OCI-LY3 (cell line): Measurements from ENCODE around the gene NDUFB2.
"Not testable (repeated sequence)": the region's sequence is repeated elsewhere in the genome, so short reads cannot be mapped to it uniquely, and the experiment has no call there.

Experiments
- H2AFZ ChIP-seq: fragments of 200-600, 300-600 bp; shearing (Covaris generic); 2 replicates; pipeline ENCODE4 v1.6.0; 2014; ENCODE audit warnings: antibody characterized with exemption, low read depth, low read length
- H3K27ac ChIP-seq: fragments of 200-600, 300-600 bp; sonication (generic); 2 replicates; pipeline ENCODE4 v1.5.1; 2014; ENCODE audit warnings: mild to moderate bottlenecking, low read length, moderate library complexity, mixed read lengths
- H3K27me3 ChIP-seq: fragments of 200-600, 300-600 bp; sonication (generic); 2 replicates; pipeline ENCODE4 v1.6.1; 2014; ENCODE audit warnings: low read depth, low read length, mixed read lengths
- H3K36me3 ChIP-seq: fragments of 200-600, 300-600 bp; sonication (generic); replicated peaks from 2 replicates; pipeline ENCODE3; 2014; ENCODE audit warnings: low read depth, low read length, mixed read lengths
- H3K4me1 ChIP-seq: fragments of 300-600, 200-600 bp; sonication (generic); 2 replicates; pipeline ENCODE4 v1.6.1; 2014; ENCODE audit warnings: low read length, mixed read lengths
- H3K4me2 ChIP-seq: fragments of 200-600, 300-600 bp; sonication (generic); 2 replicates; pipeline ENCODE4 v1.6.1; 2014; ENCODE audit warnings: low read length, mixed read lengths
- H3K4me3 ChIP-seq: fragments of 300-600, 200-600 bp; sonication (generic); 2 replicates; pipeline ENCODE4 v1.5.1; 2014; ENCODE audit warnings: antibody characterized with exemption, mild to moderate bottlenecking, low read length, moderate library complexity
- H3K79me2 ChIP-seq: fragments of 300-600, 200-600 bp; shearing (Covaris generic); 2 replicates; pipeline ENCODE4 v1.6.1; 2014; ENCODE audit warnings: mild to moderate bottlenecking, low read length, mixed read lengths
- H3K9ac ChIP-seq: fragments of 300-600, 200-600 bp; shearing (Covaris generic); 2 replicates; pipeline ENCODE4 v1.6.0; 2014; ENCODE audit warnings: mild to moderate bottlenecking, low read length, moderate library complexity
- H3K9me3 ChIP-seq: fragments of 200-600, 300-600 bp; shearing (Covaris generic); 2 replicates; pipeline ENCODE4 v1.6.1; 2014; ENCODE audit warnings: low read length, mixed read lengths; ENCODE audit not compliant: insufficient read depth
- H4K20me1 ChIP-seq: fragments of 200-600, 300-600 bp; sonication (generic); 2 replicates; pipeline ENCODE4 v1.6.1; 2016; ENCODE audit warnings: low read length, mixed read lengths; ENCODE audit not compliant: insufficient read depth
- EZH2phosphoT487 ChIP-seq: fragments of 200-600 bp; shearing (Covaris generic); IDR thresholded peaks from 2 replicates; pipeline ENCODE4 v1.6.1; 2018; ENCODE audit warnings: antibody characterized with exemption, mixed run types, low read depth
- TF ChIP-seq, protein P1 (sequence below): fragments of 200-600, 300-600 bp; sonication (generic); IDR thresholded peaks from 2 replicates; pipeline ENCODE4 v1.5.1; 2014; ENCODE audit warnings: antibody characterized with exemption, low read length, low read depth

NDUFB2 gene

DNA sequence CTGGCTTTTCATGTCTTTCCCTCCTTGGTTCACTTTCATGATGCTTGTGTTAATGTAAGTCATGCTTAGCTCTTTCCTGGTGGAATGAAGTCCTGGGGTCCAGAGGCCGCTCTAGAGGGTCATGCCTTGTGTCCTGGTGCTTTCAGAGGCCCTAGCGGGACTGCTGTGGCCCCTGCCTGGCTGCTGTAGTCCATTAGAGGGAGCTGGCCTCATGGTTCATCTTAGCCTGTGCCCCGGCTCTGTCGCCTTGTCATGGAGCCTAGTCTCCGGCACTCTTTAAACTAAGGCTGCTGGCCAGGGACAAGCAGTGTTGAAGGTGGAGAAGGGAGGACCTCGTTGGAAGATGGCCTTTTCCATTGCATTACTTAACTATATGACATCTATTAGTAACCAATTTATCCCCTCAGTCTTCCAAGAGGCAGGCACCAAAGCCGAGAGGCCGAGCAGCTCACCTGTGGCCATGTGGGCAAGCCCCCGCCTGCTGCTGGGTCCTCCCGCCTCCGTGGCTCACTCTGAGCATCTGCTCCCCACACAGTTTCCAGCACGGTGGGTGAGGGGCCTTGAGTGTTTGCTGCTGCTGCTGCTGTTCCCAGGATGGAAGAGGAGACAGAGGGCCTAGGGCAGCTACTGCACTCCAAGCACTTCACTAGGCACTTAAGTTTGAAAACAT is 5.0 kb upstream of the NDUFB2 start:
- Histone ChIP-seq H3K9me3 (no peaks in the 10 kb centered on the region), H3K36me3 (peaks cover 2% of the 10 kb centered on the region), H2AFZ (no peak overlapping the region), H3K9ac (no peak overlapping the region), H3K4me3 (no peak overlapping the region), H3K79me2 (no peaks in the 10 kb centered on the region), H3K27ac (no peak overlapping the region), H4K20me1 (no peaks in the 10 kb centered on the region), H3K27me3 (no peaks in the 10 kb centered on the region), H3K4me1 (peaks cover 4% of the 10 kb centered on the region; the same call in 1 of the 2 replicates), H3K4me2 (no peak overlapping the region)
- no peak for TF ChIP-seq EZH2phosphoT487
- TF ChIP-seq, protein P1, sequence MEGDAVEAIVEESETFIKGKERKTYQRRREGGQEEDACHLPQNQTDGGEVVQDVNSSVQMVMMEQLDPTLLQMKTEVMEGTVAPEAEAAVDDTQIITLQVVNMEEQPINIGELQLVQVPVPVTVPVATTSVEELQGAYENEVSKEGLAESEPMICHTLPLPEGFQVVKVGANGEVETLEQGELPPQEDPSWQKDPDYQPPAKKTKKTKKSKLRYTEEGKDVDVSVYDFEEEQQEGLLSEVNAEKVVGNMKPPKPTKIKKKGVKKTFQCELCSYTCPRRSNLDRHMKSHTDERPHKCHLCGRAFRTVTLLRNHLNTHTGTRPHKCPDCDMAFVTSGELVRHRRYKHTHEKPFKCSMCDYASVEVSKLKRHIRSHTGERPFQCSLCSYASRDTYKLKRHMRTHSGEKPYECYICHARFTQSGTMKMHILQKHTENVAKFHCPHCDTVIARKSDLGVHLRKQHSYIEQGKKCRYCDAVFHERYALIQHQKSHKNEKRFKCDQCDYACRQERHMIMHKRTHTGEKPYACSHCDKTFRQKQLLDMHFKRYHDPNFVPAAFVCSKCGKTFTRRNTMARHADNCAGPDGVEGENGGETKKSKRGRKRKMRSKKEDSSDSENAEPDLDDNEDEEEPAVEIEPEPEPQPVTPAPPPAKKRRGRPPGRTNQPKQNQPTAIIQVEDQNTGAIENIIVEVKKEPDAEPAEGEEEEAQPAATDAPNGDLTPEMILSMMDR: no peak

DNA sequence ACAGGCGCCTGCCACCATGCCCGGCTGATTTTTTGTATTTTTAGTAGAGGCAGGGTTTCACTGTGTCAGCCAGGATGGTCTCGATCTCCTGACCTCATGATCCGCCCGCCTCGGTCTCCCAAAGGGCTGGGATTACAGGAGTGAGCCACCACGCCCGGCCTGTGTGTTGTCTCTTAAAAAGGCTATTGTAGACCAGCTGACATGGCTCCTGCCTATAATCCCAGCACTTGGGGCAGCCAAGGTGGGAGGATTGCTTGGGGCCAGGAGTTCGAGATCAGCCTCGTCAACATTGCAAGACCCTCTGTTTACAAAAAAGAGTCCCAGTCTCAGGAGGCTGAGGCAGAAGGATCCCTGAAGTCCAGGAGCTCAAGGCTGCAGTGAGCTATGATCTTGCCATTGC is 2.7 kb upstream of the NDUFB2 start:
- Histone ChIP-seq H3K79me2 (peaks cover 20% of the 10 kb centered on the region), H3K4me1 (peaks cover 12% of the 10 kb centered on the region)
- not testable (repeated sequence) for H3K4me2 ChIP-seq, H3K9me3 ChIP-seq, H3K9ac ChIP-seq, H4K20me1 ChIP-seq, H3K27ac ChIP-seq, H3K4me3 ChIP-seq, H2AFZ ChIP-seq, H3K27me3 ChIP-seq, H3K36me3 ChIP-seq

DNA sequence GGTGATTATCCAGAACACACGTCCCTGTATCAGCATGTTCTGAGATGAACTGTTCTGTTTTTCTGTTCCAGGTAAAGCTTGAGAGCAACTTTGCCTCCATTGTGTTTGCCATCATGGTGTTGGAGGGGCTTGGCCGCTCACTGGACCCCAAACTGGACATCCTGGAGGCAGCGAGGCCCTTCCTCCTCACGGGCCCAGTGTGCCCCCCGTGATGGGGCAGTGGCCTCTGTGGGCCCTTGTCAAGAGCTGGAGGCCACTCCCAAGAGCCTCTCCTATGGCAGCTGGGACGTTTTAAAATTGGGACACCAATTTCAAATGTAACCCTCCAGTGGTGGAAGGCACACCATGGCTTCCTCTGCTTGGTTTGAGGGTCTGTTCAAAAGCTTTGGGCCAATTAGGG is 1.9 kb upstream of the NDUFB2 start:
- no peak overlapping the region for H3K27ac ChIP-seq
- no peak overlapping the region for H3K4me3 ChIP-seq
- H3K9me3 ChIP-seq: no peaks in the 10 kb centered on the region
- no peak overlapping the region for H2AFZ ChIP-seq
- H3K4me1 ChIP-seq: peaks cover 12% of the 10 kb centered on the region
- no peak overlapping the region for H3K4me2 ChIP-seq
- no peaks in the 10 kb centered on the region for H3K36me3 ChIP-seq
- no peaks in the 10 kb centered on the region for H3K27me3 ChIP-seq
- TF ChIP-seq, protein P1: no peak
- TF ChIP-seq EZH2phosphoT487: no peak
- H3K9ac ChIP-seq: no peak overlapping the region
- H3K79me2 ChIP-seq: peaks cover 26% of the 10 kb centered on the region
- H4K20me1 ChIP-seq: peaks cover 6% of the 10 kb centered on the region; the same call in 1 of the 2 replicates

DNA sequence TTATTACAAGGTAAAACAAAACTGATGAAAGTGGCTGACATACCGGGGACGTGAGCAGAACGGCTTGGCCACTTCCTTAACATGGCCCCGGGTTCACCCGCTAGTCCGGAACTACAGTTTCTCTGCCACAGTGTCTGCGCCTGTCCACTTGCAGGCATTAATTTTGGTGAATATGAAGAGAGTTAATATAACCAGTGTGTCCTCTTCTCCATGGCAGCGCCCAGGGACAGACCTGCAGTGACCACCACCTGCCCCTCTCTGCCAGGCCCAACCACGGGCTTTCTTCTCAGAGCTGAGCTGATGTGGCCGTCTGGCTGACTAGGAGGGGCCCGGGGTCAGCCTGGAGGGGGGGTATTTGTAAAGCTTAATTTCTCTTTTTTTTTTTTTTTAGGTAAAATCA is 1.1 kb upstream of the NDUFB2 start:
- Histone ChIP-seq H3K4me3 (no peak overlapping the region), H3K4me1 (peaks cover 12% of the 10 kb centered on the region), H3K4me2 (no peak overlapping the region), H4K20me1 (peaks cover 6% of the 10 kb centered on the region; the same call in 1 of the 2 replicates), H3K79me2 (peaks cover 34% of the 10 kb centered on the region), H3K9ac (no peak overlapping the region), H2AFZ (no peak overlapping the region), H3K27me3 (no peaks in the 10 kb centered on the region), H3K9me3 (no peaks in the 10 kb centered on the region), H3K27ac (no peak overlapping the region), H3K36me3 (no peaks in the 10 kb centered on the region)
- TF ChIP-seq EZH2phosphoT487: no peak
- TF ChIP-seq, protein P1: no peak
